ENCODE measurements around the gene CNOT6.

DNA sequence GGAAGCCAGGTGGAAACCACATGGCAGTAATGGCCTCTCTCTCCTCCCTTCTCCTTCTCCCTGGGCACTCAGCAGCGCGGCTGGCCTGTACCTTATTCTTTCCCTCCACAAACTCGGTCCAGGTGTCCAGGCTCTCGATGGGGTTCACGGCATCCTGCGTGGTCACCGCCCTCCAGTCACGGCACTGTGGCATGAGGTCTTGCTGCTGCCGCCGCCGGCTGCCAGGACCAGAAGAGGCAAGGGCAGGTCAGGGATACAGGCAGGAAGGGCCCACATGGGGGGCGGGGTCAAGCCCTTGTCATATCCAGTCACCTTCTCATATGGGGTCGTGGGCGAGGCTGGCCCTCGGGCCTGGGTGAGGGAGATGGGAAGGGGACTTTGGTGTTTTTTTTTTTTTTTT is 129.7 kb downstream of the CNOT6 start:
- TF ChIP-seq CTCF (IDR thresholded peaks at IDR 0.05) (no peak), POLR2A (IDR thresholded peaks at IDR 0.05) (no peak)

Data from upper lobe of left lung (tissue), 4 donors.